ENCODE data around the gene BCAT1. TPM values are rescaled to one million over a fixed set of nuclear protein-coding genes. Genes with fewer than 3 reads are reported as not detected.
"Not testable (repeated sequence)": the region's sequence is repeated elsewhere in the genome, so short reads cannot be mapped to it uniquely, and the experiment has no call there.

The BCAT1 gene
- total RNA-seq, 1 donor from 2014 or later = 98.7 TPM

- peak; percentile 39 for DNase-seq (ENCODE audit: low read depth)
Measured at GRCh38 chr12:24901576-24902461, 47.1 kb downstream of the BCAT1 start.

- no peak for DNase-seq (ENCODE audit: low read depth)
Measured at GRCh38 chr12:24900196-24900595, 48.7 kb downstream of the BCAT1 start.

- no peak for DNase-seq (ENCODE audit: low read depth)
Measured at GRCh38 chr12:24899503-24900075, 49.3 kb downstream of the BCAT1 start.

GRCh38 chr12:24898606-24899005 lies 50.3 kb downstream of the BCAT1 start:
- DNase-seq (ENCODE audit: low read depth) = no peak

- DNase-seq (ENCODE audit: low read depth) = no peak
Measured at GRCh38 chr12:24898185-24898584, 50.7 kb downstream of the BCAT1 start.

GRCh38 chr12:24896171-24896570 lies 52.7 kb downstream of the BCAT1 start:
- no peak for DNase-seq (ENCODE audit: low read depth)

GRCh38 chr12:24895612-24896011 lies 53.3 kb downstream of the BCAT1 start:
- DNase-seq (ENCODE audit: low read depth) = no peak

GRCh38 chr12:24894879-24895278 lies 54.0 kb downstream of the BCAT1 start:
- DNase-seq (ENCODE audit: low read depth) = no peak

GRCh38 chr12:24890048-24890803 lies 58.7 kb downstream of the BCAT1 start:
- no peak for DNase-seq (ENCODE audit: low read depth)

- DNase-seq (ENCODE audit: low read depth) = no peak
Measured at GRCh38 chr12:24889411-24889810, 59.5 kb downstream of the BCAT1 start.

GRCh38 chr12:24888813-24889212 lies 60.1 kb downstream of the BCAT1 start:
- DNase-seq (ENCODE audit: low read depth) = no peak

GRCh38 chr12:24884911-24885310 lies 64.0 kb downstream of the BCAT1 start:
- no peak for DNase-seq (ENCODE audit: low read depth)

- DNase-seq (ENCODE audit: low read depth) = no peak
Measured at GRCh38 chr12:24881724-24882371, 67.1 kb downstream of the BCAT1 start.

GRCh38 chr12:24881227-24881626 lies 67.7 kb downstream of the BCAT1 start:
- DNase-seq (ENCODE audit: low read depth) = no peak

- DNase-seq (ENCODE audit: low read depth) = no peak
Measured at GRCh38 chr12:24880732-24881131, 68.2 kb downstream of the BCAT1 start.

GRCh38 chr12:24879644-24880043 lies 69.3 kb downstream of the BCAT1 start:
- DNase-seq (ENCODE audit: low read depth) = no peak

GRCh38 chr12:24875014-24875413 lies 73.9 kb downstream of the BCAT1 start:
- no peak for DNase-seq (ENCODE audit: low read depth)

GRCh38 chr12:24872211-24872610 lies 76.7 kb downstream of the BCAT1 start:
- no peak for DNase-seq (ENCODE audit: low read depth)

GRCh38 chr12:24866139-24866538 lies 82.8 kb downstream of the BCAT1 start:
- not testable (repeated sequence) for DNase-seq (ENCODE audit: low read depth)

GRCh38 chr12:24864796-24865125 lies 84.1 kb downstream of the BCAT1 start:
- peak; percentile 70 for DNase-seq (ENCODE audit: low read depth)

- DNase-seq (ENCODE audit: low read depth) = peak; percentile 31
Measured at GRCh38 chr12:24861766-24862540, 86.9 kb downstream of the BCAT1 start.

Measured in myocyte (in vitro differentiated cells).